Bone marrow (tissue), 2 donors: ENCODE results near the gene TUBB1.
A peak's percentile ranks its signal among the peaks of the same experiment; 100 is the strongest.
"Not testable (repeated sequence)": the region's sequence is repeated elsewhere in the genome, so short reads cannot be mapped to it uniquely, and the experiment has no call there.

ENCODE experiments used
- DNase-seq, 2 donors: peaks; one replicate each; lab custom pipeline; 2025; lab: John Stamatoyannopoulos, UW

Gene TUBB1

DNA sequence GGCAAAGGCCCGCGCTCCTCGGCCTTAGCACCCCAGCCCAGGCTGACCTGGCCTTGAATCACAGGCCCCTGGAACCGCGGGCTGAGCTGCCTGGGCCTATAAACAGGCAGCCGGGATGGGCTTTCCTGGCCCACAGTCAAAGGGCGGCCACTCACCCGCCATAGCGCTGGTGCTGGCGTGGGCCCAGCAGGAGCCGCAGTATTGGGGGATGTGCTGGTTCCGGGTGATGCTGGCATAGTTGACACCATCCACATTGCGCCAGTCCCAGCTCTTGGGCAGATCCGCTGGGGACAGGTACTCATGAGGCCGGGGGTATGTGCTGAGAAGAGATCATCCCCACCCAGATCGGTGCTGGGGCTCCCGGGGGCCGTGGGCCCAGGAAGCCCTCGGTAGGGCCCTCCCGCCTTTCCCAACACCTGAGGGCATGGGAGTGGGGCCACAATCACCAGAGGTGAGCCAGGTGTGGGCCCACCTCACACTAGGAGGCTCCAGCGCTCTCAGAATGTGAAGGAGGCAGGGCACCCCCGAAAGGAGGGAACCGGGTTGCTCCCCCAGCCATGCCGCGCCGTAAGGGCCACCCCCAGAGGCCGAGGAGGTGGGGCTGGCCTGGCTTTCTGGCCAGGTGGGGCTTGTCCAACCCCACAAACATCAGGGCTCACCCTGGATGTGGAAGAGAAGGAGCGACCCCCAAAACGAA is 12.9 kb upstream of the TUBB1 start:
- DNase-seq, result no peak

DNA sequence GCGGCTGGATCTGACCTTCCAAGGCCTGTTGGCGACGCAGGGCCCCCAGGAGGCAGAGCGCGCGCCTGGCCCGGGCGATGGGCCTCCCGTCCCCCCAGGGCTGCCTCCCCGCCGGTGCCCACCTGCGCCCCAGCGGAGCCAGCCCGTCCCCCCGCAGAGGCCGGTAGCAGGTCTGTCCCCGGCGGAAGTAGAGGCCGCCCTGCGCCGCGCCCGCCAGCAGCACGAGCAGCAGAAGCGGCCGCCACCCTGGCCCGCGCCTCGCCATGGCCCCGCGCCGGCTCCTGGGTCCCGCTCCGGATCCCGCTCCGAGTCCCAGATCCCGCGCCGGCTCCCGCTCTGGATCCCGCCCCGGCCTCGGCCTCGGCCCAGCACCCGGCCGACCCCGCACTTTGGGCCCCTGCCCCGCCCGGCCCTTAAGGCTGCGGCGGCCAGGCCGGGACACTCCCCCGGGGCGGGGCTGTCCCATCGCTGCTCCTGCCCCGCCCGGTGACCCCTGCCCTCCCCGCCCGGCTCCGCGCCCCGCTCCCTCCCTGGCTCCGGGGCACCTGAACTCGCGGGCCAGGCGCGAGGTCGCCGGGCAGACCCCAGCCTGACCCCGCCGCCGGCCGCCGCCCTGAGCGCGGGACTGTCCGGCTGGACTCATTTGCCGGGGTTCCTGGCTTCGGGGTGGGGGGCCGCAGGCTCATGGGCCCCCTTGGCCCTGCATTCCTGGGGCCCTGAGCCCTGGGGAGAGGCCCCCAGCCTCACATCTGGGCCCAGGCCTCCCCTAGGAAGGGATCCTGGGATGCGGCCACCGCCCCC is 12.2 kb upstream of the TUBB1 start, which contains the start of gene CTSZ:
Gene CTSZ (minus strand): TSS at position 391 of the 801 bp plus-strand sequence. CDS start 126 bp downstream, at position 265.
- peak in 1 of 2 donors; percentile 78 for DNase-seq

DNA sequence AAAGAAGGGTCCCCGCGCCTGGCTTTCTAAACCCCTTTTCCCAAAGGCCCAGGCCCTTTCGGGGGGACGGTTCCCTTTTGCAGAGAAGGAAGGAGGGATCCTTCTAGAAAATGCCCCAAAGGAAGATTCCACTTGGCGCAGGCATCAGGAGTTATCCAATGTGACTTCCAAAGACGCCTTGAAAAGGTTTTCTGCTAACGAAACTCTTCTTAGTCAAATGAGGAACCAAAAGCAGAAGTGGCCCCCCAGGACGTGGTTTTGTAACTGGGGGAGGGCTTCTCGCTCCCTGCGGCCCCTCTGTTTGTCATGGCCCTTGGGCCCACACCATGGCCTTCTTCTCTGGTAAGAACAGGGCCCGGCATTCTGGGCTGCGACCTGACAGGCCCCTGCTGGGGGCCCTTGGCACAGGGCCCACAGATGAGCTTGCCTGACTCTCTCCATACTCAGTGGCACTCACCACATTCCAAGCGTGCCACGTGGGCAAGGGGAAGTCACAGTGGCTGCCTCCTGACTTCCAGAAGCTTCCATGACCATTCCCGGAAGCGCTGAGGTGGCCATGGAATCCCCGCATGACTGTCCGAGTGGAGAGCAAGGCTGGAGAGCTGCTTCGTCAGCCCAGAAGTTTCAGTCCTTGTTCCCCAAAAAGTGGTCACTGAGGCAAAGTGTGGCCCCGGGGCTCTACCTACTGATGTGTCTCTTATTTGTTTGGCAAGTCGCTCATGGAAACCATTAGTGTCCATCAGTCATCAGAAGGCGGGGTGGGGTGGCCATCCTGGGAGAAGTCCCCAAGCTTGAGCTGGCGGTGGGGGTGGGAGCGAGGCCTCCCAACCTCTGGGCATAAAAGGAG is 11.3 kb upstream of the TUBB1 start:
- DNase-seq, result peak; percentile 80 to 85

DNA sequence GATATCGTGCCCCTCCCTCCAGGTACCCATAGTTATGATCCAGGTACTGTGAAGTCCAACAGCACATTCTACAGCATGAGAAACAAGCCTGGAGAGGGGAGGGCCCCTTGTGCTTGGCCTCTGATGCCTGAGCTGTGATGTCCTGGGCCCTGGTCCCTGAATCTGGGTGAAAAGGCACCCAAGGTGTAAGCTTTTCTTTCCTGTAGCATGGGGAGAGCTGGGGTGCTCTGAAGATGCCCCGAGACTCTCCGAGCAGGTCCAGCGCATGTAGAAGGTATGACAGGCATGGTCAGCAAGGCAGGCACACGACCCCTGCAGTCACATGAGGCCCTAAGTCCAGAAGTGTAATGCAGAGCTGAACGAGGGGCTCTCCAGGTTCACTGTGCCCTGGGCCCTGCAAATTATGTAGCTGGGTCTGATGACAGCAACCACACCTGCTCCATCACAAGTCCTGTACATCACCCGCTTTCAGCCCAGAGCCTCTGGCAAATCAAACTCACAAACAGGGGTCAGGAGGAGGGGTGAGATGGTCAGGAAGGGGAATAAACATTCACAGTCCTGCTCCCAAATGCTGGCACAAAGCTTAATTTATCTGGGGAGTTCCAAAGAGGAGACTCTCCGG is 10.4 kb upstream of the TUBB1 start:
- DNase-seq, result no peak

GRCh38 chr20:59010321-59010994 is 8.8 kb upstream of the TUBB1 start:
- no peak for DNase-seq

DNA sequence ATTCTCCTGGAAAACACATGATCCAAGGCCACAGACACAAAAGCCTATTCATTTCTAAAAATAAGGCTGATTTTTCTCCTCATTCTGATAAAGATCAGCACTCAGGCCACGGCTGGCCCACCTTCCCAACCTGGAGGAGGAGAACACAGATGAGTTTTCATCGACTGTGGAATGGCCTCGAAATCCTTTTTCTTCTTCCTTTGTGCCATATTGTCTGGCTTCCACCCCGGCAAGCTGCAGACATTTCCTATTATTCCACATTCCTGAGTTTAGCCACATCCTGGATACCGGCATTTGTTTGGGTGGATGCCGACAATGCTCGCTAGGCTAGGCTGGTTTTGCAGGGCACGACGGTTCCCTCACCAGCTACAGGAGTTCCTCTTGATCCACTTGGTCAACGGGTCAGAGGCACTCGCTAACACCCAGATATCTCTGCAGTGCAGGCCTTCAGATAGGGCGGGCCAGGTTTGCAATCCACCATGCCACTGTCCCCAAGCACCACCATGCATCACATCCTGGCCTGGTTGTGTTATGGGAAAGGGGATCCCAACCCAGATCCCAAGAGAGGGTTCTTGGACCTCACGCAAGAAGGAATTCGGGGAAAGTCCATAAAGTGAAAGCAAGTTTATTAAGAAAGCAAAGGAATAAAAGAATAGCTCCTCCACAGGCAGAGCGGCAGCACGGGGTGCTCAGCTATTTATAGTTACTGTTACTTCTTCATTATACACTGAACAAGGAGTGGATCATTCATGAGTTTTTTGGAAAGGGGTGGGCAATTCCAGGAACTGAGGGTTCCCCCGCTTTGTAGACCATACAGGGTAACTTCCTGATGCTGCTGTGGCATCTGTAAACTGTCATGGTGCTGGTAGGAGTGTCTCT is 8.0 kb upstream of the TUBB1 start:
- peak in 1 of 2 donors; percentile 63 for DNase-seq

DNA sequence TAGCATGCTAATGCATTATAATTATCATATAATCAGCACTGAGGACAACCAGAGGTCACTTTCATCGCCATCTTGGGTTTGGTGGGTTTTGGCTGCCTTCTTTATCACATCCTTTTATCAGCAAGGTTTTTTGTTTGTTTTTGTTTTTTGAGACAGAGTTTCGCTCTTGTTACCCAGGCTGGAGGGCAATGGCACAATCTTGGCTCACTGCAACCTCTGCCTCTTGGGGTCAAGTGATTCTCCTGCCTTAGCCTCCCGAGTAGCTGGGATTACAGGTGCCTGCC is 7.4 kb upstream of the TUBB1 start:
- DNase-seq, result not testable (repeated sequence)

DNA sequence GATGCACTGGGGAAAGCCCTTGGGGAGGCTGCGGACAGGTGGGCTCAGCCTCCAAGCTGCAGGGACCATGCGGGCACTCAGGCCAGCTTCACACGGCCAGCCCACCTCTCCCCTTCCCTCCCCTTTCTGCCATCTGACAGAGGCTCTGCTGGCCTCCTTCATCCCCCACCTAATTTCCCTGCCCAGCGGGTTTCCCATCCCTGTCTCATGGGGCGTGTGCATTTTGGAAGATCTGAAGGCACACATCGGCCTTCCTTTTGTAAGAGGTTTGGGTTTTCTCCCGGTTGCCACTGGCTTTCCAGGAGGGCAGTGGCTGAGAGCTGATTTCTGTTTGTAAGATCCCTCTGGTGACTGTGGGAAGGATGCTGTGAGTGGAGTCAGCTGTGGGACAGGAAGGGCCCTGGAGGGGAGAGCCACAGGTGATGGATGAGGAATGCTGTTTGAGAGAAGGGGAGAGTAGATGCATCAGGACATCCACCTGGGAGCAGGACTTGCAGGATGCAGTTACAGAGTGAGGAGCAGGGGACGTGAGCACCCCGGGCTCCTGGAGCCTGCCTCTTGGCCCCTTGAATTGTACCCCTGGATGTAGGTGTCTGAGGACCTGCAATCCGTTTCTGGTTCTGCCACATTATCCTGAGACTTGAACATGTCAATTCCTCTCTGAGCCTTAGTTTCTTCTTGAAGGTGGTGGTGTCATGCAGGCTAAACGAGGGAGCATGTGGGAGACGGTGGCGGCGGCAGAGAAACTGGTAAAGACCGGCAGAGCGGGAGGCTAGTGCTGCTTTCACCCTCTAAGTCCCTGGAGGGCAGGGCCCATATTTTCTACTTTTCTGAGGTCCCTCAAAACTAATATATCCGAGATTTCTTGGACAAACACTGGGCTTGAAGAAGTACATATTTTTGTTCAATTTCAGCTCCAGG is 5.9 kb upstream of the TUBB1 start:
- DNase-seq, result no peak

DNA sequence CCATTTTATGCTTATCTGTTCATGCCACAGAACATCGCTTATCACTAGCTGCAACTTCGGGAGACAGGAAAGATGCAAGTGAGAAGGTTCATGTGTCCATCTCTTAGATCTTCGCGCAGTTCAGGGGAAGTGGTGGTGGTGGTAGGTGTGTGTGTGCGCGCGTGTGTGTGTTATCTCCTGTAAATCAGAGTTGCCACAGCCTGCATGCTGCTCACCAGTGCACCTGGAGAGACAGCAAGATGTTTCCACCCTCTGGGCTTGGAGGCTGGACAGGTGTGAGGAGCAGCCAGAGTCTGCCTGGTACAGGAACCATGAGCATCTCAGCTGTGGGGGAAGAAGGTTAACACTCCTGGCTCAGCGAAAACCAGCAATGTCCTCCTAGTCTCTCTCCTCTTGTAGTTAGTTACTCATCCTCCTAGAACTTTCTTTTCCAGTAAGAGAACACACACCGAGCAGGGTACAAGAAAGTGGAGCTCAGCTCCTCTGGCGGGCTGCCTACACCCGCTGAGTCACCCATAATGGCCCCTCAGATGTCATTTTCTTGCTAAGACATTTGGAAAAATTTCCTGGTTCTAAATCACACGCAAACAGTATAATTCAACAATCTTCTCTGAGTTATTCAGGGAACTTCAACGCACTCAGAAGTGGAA is 5.1 kb upstream of the TUBB1 start:
- no peak for DNase-seq

- DNase-seq, result no peak
Measured at GRCh38 chr20:59014680-59015389, 4.4 kb upstream of the TUBB1 start.

DNA sequence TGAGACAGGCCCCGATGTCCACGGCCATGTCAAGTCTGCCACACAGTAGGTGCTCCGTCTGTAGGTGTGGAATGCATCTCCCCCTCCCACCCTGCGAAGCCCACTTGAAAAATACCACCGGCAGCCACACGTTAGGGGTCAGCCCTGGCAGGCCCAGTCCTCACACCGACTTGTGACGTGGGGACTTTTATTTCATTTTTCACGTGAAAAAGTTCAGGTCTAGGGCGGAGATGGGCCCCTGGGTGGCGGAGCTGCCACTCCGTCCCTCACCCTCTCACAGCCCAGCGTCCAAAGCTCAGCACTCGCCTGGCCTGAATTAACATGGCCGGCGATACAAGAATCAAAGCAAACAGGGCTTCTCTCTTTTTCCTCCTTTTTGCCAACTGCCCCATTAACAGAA is 3.8 kb upstream of the TUBB1 start:
- no peak for DNase-seq

DNA sequence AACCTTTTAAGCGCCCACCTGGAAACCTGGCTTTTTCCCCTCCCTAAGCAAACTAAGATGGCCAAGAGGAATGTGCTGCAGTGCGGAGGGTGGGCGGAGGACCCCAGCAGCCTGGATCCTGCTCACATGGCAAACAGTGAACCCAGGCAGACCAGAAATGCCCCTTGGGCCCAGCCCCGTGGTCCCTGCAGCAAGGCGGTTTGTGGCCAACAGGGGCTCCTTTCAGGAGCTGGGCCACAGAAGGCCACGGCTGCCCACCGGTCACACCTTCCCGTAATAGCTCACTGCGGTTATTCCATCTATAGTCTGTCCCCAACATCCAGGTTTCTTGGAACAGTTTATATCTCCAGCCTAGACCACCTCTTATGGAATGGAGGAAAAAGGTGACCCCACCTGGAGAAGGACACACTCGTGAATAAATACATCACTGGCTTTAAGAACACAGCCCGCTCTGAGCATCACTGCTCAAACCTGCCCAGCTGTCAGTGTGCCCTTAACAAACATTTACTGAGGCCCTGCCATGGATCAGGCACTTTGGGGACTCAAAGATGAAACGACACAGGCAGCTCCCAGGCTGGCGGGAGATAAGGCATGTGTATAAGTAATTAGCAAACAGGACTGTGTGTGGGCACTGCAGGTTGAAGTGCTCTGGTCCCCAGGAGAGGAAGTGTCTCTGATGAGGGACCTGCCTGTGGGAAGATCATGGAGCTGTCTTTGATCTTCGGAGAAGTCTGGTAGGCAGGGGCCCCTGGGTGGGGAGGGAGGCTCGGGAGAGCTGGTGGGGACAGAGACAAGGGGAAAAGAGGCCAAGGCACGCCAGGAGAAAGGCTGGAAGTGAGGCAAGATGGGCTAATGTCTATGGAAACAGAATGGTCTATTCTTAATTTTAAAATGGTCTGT is 3.2 kb upstream of the TUBB1 start:
- no peak for DNase-seq

DNA sequence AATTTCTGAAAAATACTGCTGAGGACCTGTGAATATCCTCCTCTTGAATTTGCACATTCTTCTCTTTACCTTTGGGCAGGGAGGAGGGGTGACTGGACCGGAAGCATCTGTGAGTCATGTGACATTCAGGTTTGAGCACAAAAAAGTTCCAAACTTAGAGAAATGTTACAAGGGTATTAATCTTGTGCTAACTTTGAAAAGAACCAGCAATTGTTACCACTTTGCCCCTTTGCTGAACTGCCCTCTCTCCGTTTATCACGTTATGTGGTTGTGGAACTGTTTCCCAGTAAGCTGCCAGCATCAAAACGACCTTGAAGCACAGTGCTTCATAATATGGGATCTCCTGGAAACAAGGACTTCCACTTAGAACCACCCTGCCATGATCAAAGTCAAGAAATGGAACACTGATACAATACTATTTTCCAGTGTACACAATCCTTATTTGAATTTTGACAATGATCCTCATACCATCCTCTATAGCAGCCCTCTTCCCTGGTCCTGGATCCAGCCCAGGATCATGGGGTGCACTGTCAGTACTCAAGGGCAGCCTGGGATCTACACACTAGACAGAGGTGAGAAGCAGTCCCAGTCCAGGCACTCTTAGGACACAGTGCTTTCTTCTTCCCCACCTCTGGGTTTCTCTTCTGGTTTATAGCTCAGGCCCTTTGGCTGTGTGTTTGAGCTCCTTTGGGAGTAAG is 2.3 kb upstream of the TUBB1 start:
- peak in 1 of 2 donors; percentile 11 for DNase-seq

GRCh38 chr20:59017493-59018231 is 1.6 kb upstream of the TUBB1 start:
- no peak for DNase-seq

GRCh38 chr20:59018817-59019216 is 412 bp upstream of the TUBB1 start:
- no peak for DNase-seq
